Stimulated activated CD8-positive, alpha-beta memory T cell treated with anti-CD3 and anti-CD28 coated beads, Interleukin-15, amount 100 ng/mL, for 4 hours (primary cell): ENCODE measurements around the gene CD180.
A peak's percentile ranks its signal among the peaks of the same experiment; 100 is the strongest.

Experiments used
- DNase-seq, 2 donors: peaks; one replicate each; pipeline ENCODE4 v3.0.0-alpha.2; 2020; ENCODE audit warnings: low read depth in 2 of 2

The CD180 gene

GRCh38 chr5:67196537-67197059 lies at the start of gene CD180:
TSS of gene CD180 (minus strand) at chr5:67196799. CDS start at chr5:67196641, 158 bp downstream.
- DNase-seq = no peak

- no peak for DNase-seq
These were observed 49.5 kb upstream of the CD180 start for GRCh38 chr5:67246108-67246507.

DNA sequence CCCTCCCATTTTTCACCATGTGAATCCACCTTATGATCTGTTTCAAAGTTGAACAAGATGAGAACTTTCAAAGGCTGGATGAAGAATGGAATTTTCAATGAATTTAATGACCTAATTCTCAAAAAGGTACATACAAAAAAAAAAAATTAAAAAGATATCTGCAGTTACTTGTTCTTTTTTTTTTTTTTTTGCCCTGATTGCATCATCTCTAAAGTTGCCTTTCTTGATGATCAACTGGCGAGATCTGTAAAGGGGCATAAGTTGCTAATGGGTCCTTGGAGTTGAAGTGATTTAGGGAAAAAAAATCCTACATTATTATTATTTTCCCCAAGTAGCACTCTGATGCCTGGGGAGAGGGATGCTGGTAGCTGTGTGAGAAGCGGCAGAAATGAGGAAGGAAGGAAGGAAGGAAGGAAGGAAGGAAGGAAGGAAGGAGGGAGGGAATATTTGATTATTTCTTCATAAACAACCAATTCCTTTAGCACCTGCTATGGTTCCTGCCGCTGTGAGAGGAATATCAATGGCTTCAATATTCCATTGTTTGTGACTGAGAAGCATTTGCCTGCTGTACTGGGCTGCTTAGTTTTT lies 48.8 kb upstream of the CD180 start:
- DNase-seq = no peak

DNA sequence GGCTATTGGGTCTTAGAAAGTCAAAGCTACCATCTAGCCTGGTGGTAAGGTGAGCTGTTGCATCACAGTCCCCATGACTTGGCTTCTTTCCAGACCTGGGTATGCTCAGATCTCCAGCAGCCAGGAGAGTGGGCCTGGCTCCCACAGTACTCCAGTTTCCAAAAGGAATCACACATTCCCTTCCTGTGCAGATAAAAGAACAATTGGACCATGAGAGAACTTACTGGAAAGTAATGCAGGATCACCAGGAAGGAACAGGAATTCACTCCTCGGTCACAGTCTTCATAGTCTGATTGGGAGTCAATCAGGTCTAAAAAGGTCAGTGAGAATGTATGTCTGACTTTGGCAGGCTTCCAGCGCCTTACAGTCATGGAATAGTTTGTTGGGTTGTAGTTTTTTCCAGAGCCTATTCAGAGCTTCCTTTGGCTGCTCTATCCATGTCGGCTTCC lies 47.8 kb upstream of the CD180 start:
- no peak for DNase-seq

DNA sequence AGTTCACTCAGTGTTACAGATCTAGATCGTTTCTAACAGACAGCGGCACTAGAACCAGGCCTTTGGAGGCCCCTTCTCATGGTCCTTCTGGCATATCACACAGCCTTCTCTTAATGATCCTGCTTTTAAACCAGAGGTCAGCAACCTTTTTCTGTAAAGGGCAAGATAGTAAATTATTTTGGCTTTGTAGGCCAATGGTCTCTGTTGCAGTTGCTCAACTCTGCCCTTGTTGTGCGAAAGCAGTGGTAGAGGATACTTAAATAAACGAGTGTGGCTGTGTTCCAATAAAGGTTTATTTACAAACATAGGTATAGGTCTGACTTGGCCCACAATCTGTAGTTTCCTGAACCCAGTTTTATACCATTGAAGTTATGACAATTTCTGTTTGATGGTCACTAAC lies 47.3 kb upstream of the CD180 start:
- no peak for DNase-seq

DNA sequence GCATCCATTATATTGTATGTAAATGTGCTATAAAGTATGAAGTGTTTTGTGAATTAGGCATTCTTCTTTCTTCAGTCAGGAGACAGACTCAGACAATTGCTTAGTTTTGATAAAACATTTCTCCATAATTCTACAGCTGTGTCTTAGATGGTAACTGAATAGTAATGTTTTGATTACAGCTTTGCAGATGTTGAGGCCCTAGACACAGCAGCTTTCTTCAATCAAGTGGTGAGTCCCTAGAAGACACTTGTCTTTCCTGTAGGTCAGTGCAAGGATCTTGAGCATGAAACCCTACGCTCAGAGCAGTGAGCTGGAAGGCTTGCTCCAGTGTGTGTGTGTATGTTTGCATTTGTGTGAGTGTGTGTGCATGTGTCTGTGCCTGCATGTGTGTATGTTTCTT lies 46.8 kb upstream of the CD180 start:
- no peak for DNase-seq

- no peak for DNase-seq
These were observed 44.7 kb upstream of the CD180 start for GRCh38 chr5:67241326-67241725.

- DNase-seq = no peak
These were observed 44.2 kb upstream of the CD180 start for GRCh38 chr5:67240846-67241245.

DNA sequence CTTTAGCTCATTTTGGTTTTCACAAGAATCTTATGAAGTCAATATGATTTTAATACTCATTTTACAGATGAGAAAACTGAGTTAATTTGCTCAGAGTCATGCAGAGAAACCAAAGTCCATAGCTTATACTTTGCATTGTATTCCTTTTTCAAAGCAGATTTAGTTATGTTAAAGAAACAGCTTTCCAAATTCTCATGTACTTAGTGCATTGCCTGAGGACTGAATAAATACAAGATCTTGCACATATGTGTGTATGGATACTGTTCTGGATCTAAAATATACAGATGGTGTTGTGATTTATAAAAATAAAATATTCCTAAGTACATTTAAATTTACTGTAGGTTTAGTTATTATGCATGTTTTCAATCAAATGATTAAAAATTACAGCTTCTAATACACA lies 43.5 kb upstream of the CD180 start:
- DNase-seq = no peak

DNA sequence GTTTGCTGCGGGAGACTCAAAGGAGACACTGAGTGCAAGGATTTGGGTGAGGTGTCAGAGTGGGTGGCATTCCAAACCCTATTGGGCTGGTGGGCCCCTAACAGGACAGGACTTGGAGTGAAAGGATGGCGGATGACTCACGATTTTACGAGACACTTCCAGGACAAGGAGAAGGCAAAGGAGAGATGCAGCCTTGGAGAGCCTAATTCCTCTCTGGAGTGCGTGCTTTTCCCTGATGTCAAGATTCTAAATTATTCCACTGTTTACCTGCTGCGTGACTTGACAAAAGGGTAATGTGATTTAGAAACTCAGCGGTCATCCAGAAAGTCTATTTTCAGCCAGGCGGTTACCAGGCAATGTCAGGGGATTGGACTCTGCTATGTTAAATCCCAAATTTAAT lies 41.6 kb upstream of the CD180 start:
- no peak for DNase-seq

- no peak for DNase-seq
These were observed 39.0 kb upstream of the CD180 start for GRCh38 chr5:67235399-67236110.

DNA sequence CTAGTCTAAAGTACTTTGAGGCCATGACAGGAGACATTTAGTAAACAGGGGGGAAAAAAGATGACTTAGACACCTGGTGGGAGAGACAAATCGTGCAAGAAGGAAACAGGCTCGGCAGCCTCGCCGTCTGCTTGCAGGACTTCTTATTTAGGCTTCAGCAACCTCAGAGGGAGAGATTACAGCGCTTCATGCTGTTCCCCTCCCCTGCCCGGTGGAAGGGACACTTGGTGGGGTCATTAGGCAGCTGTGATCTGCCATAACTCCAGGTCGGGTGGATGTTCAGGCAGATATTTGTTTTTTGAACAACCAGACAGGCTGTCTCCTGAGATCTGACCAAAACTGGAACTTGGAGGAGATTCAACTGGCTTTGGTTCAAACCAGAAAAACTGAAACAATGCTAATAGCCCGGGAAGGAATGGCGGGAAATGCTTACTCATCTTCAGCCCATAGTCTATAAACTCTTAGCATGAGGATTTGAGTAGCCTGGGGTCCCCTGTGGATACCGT lies 38.1 kb upstream of the CD180 start:
- DNase-seq = no peak

GRCh38 chr5:67233075-67233474 lies 36.5 kb upstream of the CD180 start:
- DNase-seq = no peak

DNA sequence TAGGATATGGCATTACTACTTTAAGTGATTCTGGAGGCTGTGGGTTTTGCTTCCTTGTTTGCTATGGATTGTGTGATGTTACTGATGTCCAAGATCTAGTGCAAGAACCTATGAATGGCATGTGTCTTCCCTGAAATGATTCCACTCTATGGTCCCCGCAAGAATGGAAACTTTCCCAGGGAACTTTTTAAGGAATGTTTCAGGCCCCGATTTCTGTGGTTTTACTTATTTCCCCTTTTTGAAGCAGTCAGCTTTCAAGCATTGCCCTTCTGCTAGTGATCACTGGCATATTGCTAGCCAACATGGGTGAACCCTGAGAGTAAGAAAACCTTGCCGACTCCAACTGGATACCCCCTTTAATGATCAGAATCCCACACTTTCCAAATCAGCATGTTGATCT lies 26.6 kb upstream of the CD180 start:
- no peak for DNase-seq

- DNase-seq = no peak
These were observed 25.8 kb upstream of the CD180 start for GRCh38 chr5:67222243-67223025.

- peak in 1 of 2 donors; percentile 5 for DNase-seq
These were observed 25.1 kb upstream of the CD180 start for GRCh38 chr5:67221487-67222242.

DNA sequence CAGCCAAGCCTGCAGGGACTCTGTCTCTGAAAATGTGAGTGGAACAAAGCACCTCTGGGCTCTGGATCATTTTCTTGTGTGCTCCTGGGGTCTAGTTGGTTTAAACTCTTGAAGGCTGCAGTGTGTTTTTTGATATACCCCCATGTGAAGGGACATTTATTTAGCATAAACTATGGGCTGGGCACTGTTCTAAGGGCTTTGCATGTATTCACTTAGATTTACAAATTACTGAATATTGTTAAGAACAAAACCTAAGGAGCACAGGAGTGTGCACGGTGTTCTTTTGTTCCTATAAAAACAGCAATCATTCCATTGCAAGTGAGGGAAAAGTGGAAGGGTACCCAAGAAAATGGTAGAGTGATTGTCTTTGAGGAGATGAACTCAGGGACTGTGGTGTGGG lies 20.0 kb upstream of the CD180 start:
- DNase-seq = no peak

DNA sequence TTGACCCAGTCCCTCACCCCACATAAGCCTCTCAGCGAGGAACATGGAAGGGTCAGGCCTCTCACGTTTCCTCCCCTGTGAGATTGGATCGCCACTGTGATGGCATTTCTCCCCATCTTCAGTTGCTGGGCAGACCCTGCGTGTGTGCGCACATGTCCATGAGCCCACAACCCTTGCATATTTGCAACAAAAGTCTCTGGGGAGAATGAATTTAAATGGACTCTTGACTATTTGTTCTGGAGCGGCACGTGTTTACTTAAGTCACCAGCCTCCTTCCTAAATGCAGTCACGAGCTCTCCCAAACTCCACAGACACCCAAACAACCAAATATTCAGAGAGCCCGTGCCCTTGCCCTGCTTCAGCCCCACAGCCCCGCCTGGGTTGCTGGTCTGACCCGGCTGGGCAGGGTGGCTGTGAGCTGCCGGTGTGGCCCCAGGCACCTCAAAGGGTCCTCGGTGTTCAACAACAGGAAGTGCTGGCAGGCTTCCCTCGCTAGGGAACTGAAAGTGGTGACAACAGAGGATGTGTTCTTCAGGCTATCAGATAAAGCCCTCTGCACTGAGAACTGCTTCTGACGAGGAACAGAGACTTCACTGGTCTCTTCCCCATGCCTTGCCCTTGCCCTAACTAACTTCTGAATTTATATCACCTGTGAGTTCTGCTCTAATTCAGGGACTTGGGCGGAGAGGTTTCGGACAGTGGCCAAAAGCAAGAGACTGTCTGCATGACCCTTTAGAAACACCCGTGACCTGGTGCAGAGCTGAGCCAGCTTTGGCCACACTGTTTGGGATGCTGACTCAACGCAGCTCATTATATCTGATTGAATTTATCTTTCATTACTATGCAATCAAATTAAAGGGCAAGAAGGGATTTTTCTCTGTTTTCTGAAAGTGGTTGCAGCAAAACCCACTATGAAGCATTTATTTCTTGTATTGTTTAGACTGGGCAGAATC lies 19.2 kb upstream of the CD180 start:
- DNase-seq = peak; percentile 22 to 43

DNA sequence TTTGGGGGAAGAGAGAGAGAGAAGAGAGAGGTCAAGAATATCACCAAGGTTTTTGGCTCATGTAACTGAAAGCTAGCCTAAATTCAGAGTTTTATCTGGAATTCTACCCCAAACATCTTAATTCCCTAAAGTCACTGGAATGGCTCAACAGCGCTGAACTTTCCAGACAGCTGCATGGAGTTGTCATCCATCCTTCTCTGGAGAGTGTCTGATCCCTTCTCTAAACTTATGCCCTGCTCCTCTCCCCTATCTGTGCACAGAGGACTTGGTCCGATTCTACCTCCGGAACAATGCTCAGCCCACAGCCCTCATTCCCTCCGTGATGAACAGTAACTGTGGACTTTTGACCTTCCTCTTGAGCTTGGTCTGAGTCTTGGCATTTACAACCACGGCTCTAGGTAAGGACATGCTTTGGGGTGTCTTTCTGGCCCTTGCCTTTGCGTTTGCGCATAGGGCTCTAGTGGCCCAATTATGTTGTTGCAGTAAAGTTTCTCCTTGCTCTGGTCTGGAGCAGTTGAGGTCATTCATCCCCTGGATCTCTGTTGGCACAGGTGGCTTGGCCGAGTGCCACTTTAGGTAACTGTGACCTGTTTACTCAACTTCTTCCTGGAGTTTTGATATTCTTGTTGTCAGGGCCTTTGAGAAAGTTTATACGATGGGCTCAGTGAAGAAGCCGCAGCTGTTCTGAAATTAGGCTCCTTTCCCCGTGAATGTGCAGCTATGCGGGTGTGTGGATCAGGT lies 18.3 kb upstream of the CD180 start:
- DNase-seq = no peak

GRCh38 chr5:67214036-67214435 lies 17.4 kb upstream of the CD180 start:
- DNase-seq = no peak
